Testis (tissue), 3 donors: ENCODE data around the gene TARDBP. TPM values are rescaled to one million over a fixed set of nuclear protein-coding genes. Genes with fewer than 3 reads are reported as not detected.
"Not testable (repeated sequence)": the region's sequence is repeated elsewhere in the genome, so short reads cannot be mapped to it uniquely, and the experiment has no call there.

Experiments used
- DNase-seq: peaks from one replicate; pipeline ENCODE4 v3.0.0-alpha.2; 2019
- H3K27ac ChIP-seq, 2 donors: fragments of 200-600 bp; sonication (generic); one replicate each; pipeline ENCODE4 v1.5.1; 2019
- H3K27me3 ChIP-seq: fragments of 200-600 bp; sonication (generic); one replicate; pipeline ENCODE4 v1.5.1; 2019
- H3K36me3 ChIP-seq: fragments of 200-600 bp; sonication (generic); one replicate; pipeline ENCODE4 v1.5.1; 2017; ENCODE audit warnings: low read depth; ENCODE audit errors: missing control alignments
- H3K4me1 ChIP-seq: fragments of 200-600 bp; sonication (generic); one replicate; pipeline ENCODE4 v1.5.1; 2019
- H3K4me3 ChIP-seq, 2 donors: fragments of 200-600 bp; sonication (generic); one replicate each; pipeline ENCODE4 v1.5.1; 2017 to 2019
- H3K9me3 ChIP-seq: fragments of 200-600 bp; sonication (generic); one replicate; pipeline ENCODE4 v1.5.1; 2017
- POLR2A ChIP-seq: fragments of 450-650 bp; IDR thresholded peaks from one replicate; pipeline ENCODE4 v1.6.1; 2017; ENCODE audit warnings: antibody characterized with exemption, mild to moderate bottlenecking, moderate library complexity
- WGBS, 2 donors: methylation state at CpG; one replicate each; pipeline ENCODE4 v1.1.5; 2018; 5-methylcytosine and 5-hydroxymethylcytosine counted together
- intact Hi-C: fragments of 100-400 bp; cut with DNase I; formaldehyde crosslinking; loops from one replicate; pipeline ENCODE4 v1.15.1; 2023; ENCODE audit warnings: low total_unique reads
- polyA plus RNA-seq: library from polyadenylated mRNA; stranded (reverse); fragments of 350-450 nt; fragmentation: Illumina TruSeq; extraction: RNeasy Lipid Tissue Mini Kit (QIAGEN cat#74804); gene quantifications from one replicate; pipeline ENCODE4 v1.2.3, GENCODE V29; 2014; ENCODE audit warnings: low read depth, low replicate concordance; ENCODE audit not compliant: insufficient read depth
- total RNA-seq, 2 donors: library from RNA; depleted of rRNA; stranded (reverse); fragments of >200 nt; gene quantifications; one replicate each; pipeline ENCODE4 v1.2.3, GENCODE V29; 2016
- TF ChIP-seq, protein P1 (sequence below), 3 experiments: fragments of 450-650 bp in 2 of 3; fragments of 200-600 bp in 1 of 3; sonication (generic) in 1 of 3; IDR thresholded peaks; one replicate each; pipeline ENCODE4 v1.5.1; 2016 to 2019; ENCODE audit warnings: antibody characterized with exemption in 3 of 3, mild to moderate bottlenecking in 2 of 3, moderate library complexity in 1 of 3

TARDBP gene
- total and polyA plus RNA-seq, 3 donors from 2014 or later = 142 to 207 (median 185) TPM

- no peak for DNase-seq
- no peaks in the 10 kb centered on the region for H3K36me3 ChIP-seq
- no peaks in the 10 kb centered on the region for H3K27me3 ChIP-seq
- intact Hi-C loops = no loop called here
- no peak overlapping the region for H3K4me3 ChIP-seq
- H3K4me1 ChIP-seq = peaks cover 12% of the 10 kb centered on the region
- TF ChIP-seq, protein P1, sequence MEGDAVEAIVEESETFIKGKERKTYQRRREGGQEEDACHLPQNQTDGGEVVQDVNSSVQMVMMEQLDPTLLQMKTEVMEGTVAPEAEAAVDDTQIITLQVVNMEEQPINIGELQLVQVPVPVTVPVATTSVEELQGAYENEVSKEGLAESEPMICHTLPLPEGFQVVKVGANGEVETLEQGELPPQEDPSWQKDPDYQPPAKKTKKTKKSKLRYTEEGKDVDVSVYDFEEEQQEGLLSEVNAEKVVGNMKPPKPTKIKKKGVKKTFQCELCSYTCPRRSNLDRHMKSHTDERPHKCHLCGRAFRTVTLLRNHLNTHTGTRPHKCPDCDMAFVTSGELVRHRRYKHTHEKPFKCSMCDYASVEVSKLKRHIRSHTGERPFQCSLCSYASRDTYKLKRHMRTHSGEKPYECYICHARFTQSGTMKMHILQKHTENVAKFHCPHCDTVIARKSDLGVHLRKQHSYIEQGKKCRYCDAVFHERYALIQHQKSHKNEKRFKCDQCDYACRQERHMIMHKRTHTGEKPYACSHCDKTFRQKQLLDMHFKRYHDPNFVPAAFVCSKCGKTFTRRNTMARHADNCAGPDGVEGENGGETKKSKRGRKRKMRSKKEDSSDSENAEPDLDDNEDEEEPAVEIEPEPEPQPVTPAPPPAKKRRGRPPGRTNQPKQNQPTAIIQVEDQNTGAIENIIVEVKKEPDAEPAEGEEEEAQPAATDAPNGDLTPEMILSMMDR (IDR thresholded peaks at IDR 0.05) = no peak
- TF ChIP-seq POLR2A = no peak
- no peak overlapping the region for H3K27ac ChIP-seq
- WGBS, 2 donors = 61 to 75% methylated on average over 9 of the region's 9 CpGs
- H3K9me3 ChIP-seq = no peaks in the 10 kb centered on the region
These were observed 31.4 kb upstream of the TARDBP start for GRCh38 chr1:10980841-10981727.

DNA sequence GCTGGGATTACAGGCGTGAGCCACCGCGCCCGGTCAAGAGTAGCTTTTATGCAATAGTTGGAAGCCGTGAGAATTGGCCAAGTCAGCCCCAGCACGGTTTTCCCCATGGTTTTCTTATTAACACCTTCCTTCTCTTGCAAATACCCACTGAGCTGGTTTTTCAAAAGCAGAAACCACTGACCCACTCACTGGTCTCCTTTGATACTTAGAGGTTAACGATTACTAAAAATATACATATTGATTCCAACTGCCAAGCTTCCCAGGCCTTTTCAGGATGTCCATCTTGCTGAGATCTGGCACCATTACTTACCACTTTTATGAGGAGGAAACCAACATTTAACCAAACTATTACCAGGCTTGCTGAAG lies 25.9 kb upstream of the TARDBP start:
- TF ChIP-seq, protein P1 (IDR thresholded peaks at IDR 0.05) = no peak
- no peak for TF ChIP-seq POLR2A
- H3K27me3 ChIP-seq = no peaks in the 10 kb centered on the region
- no peak for DNase-seq
- intact Hi-C loops = no loop called here
- WGBS, 2 donors = 80 to 88% methylated on average over 7 of the region's 7 CpGs
- no peaks in the 10 kb centered on the region for H3K9me3 ChIP-seq
- no peak overlapping the region for H3K27ac ChIP-seq
- no peaks in the 10 kb centered on the region for H3K36me3 ChIP-seq
- H3K4me3 ChIP-seq = no peak overlapping the region
- H3K4me1 ChIP-seq = no peaks in the 10 kb centered on the region

- no peaks in the 10 kb centered on the region for H3K9me3 ChIP-seq
- no peaks in the 10 kb centered on the region for H3K27me3 ChIP-seq
- H3K27ac ChIP-seq = no peak overlapping the region
- H3K36me3 ChIP-seq = no peaks in the 10 kb centered on the region
- H3K4me3 ChIP-seq = no peak overlapping the region
- DNase-seq = no peak
- WGBS, 2 donors = 72 to 85% methylated on average over 4 of the region's 4 CpGs
- no peaks in the 10 kb centered on the region for H3K4me1 ChIP-seq
- TF ChIP-seq, protein P1 (IDR thresholded peaks at IDR 0.05) = no peak
- no peak for TF ChIP-seq POLR2A
- intact Hi-C loops = no loop called here
These were observed 24.5 kb upstream of the TARDBP start for GRCh38 chr1:10987840-10988417.

- Histone ChIP-seq H3K36me3 (no peaks in the 10 kb centered on the region), H3K27me3 (no peaks in the 10 kb centered on the region), H3K9me3 (no peaks in the 10 kb centered on the region), H3K27ac (no peak overlapping the region), H3K4me1 (no peaks in the 10 kb centered on the region), H3K4me3 (no peak overlapping the region)
- no peak for DNase-seq
- TF ChIP-seq, protein P1 (IDR thresholded peaks at IDR 0.05) = no peak
- no peak for TF ChIP-seq POLR2A
- intact Hi-C loops = no loop called here
- WGBS, 2 donors = 83 to 84% methylated on average over 2 to 5 of the region's 5 CpGs
These were observed 23.4 kb upstream of the TARDBP start for GRCh38 chr1:10989095-10989494.

- H3K4me1 ChIP-seq, H3K27ac ChIP-seq, H3K36me3 ChIP-seq, H3K9me3 ChIP-seq, DNase-seq, intact Hi-C loops, H3K4me3 ChIP-seq, H3K27me3 ChIP-seq: not testable (repeated sequence)
- 71 to 75% methylated on average over 6 of the region's 6 CpGs for WGBS, 2 donors
These were observed 22.4 kb upstream of the TARDBP start for GRCh38 chr1:10989920-10990516.
